Body of pancreas (tissue), 4 donors: Measurements from ENCODE around the gene GPR35. TPM values are rescaled to one million over a fixed set of nuclear protein-coding genes. Genes with fewer than 3 reads are reported as not detected.

Experiments used
- ATAC-seq: fragments of 150-250 bp; one replicate; pipeline ENCODE4 v1.9.1; 2016
- DNase-seq, 4 donors: peaks; one replicate each; pipeline ENCODE4 v3.0.0-alpha.2; 2019
- H3K27ac ChIP-seq, 4 donors: fragments of 200-600 bp; sonication (generic); 1 replicate in 3 of 4; 2 replicates in 1 of 4; pipeline versions ENCODE4 v1.5.1 to v1.6.1; 2016 to 2019; ENCODE audit warnings: mild to moderate bottlenecking in 1 of 4, mixed read lengths in 1 of 4, moderate library complexity in 1 of 4
- H3K27me3 ChIP-seq, 2 donors: fragments of 200-600 bp; sonication (generic); one replicate each; pipeline ENCODE4 v1.6.0; 2016; ENCODE audit warnings: mild to moderate bottlenecking in 1 of 2
- H3K36me3 ChIP-seq, 2 donors: fragments of 200-600 bp; sonication (generic); replicated peaks in 1 of 2; 2 replicates each; pipeline ENCODE4 v1.5.1; 2016; ENCODE audit warnings: low read depth in 2 of 2; ENCODE audit not compliant: insufficient read depth in 1 of 2
- H3K4me1 ChIP-seq: fragments of 200-600 bp; sonication (generic); one replicate; pipeline ENCODE4 v1.6.0; 2016
- H3K4me3 ChIP-seq, 2 donors: fragments of 200-600 bp; sonication (generic); 1 replicate in 1 of 2; 2 replicates in 1 of 2; pipeline ENCODE4 v1.5.1; 2016 to 2019
- H3K9me3 ChIP-seq, 3 donors: fragments of 200-600 bp; sonication (generic); 1 replicate in 2 of 3; 2 replicates in 1 of 3; pipeline ENCODE4 v1.5.1; 2016
- CTCF ChIP-seq, 7 experiments: fragments of 450-650 bp in 4 of 7; fragments of 200-600 bp in 3 of 7; sonication (generic) in 3 of 7; IDR thresholded peaks; one replicate each; pipeline ENCODE4 v1.5.1; 2016 to 2019; ENCODE audit warnings: antibody characterized with exemption in 7 of 7
- POLR2A ChIP-seq, 3 donors: fragments of 450-650 bp; IDR thresholded peaks; one replicate each; pipeline ENCODE4 v1.6.1; 2016; ENCODE audit warnings: antibody characterized with exemption in 3 of 3, mild to moderate bottlenecking in 2 of 3
- WGBS, 2 donors: methylation state at CpG; one replicate each; pipeline ENCODE4 v1.1.5; 2017; 5-methylcytosine and 5-hydroxymethylcytosine counted together
- intact Hi-C: fragments of 100-400 bp; cut with DNase I; formaldehyde crosslinking; loops from one replicate; pipeline ENCODE4 v1.15.1; 2023
- total RNA-seq, 2 donors: library from RNA; depleted of rRNA; stranded (reverse); fragments of >200 nt; gene quantifications; one replicate each; pipeline ENCODE4 v1.1.0, GENCODE V29; 2016

Gene GPR35
- total RNA-seq, 2 donors from 2014 or later: 0.33 to 3.4 TPM

GRCh38 chr2:240603846-240604245 lies 21.4 kb upstream of the GPR35 start:
- ATAC-seq (no peak), DNase-seq (no peak)
- peaks cover 9% of the 10 kb centered on the region for H3K4me1 ChIP-seq
- no peak overlapping the region for H3K4me3 ChIP-seq
- 40 to 89% methylated on average over 1 to 10 of the region's 10 CpGs for WGBS, 2 donors
- H3K9me3 ChIP-seq: no peaks in the 10 kb centered on the region
- H3K36me3 ChIP-seq: peaks cover 0 to 1% of the 10 kb centered on the region in 2 donors
- no peaks in the 10 kb centered on the region for H3K27me3 ChIP-seq
- no peak for TF ChIP-seq POLR2A (IDR thresholded peaks at IDR 0.05)
- TF ChIP-seq CTCF (IDR thresholded peaks at IDR 0.05): no peak
- no peak overlapping the region for H3K27ac ChIP-seq
- intact Hi-C loops: no loop called here

- ATAC-seq (peak; percentile 85), DNase-seq (peak; percentile 73 to 85 (median 79))
- intact Hi-C loops: no loop called here
- Histone ChIP-seq H3K27ac (peak overlapping the region in 1 of 4 donors; percentile 47), H3K9me3 (no peaks in the 10 kb centered on the region), H3K36me3 (no peaks in the 10 kb centered on the region), H3K4me1 (peaks cover 9% of the 10 kb centered on the region), H3K4me3 (no peak overlapping the region), H3K27me3 (no peaks in the 10 kb centered on the region)
- WGBS, 2 donors: 29 to 36% methylated on average over 7 to 11 of the region's 11 CpGs
- no peak for TF ChIP-seq POLR2A (IDR thresholded peaks at IDR 0.05)
- TF ChIP-seq CTCF (IDR thresholded peaks at IDR 0.05): peak; percentile 19 to 71 (median 62)
These were observed 20.9 kb upstream of the GPR35 start for GRCh38 chr2:240604291-240604938.

GRCh38 chr2:240604939-240605716 lies 20.2 kb upstream of the GPR35 start:
- WGBS, 2 donors: 77 to 89% methylated on average over 14 to 19 of the region's 19 CpGs
- peak overlapping the region in 1 of 4 donors; percentile 47 for H3K27ac ChIP-seq
- peaks cover 9% of the 10 kb centered on the region for H3K4me1 ChIP-seq
- ATAC-seq: no peak
- H3K4me3 ChIP-seq: no peak overlapping the region
- TF ChIP-seq CTCF (IDR thresholded peaks at IDR 0.05) (no peak), POLR2A (IDR thresholded peaks at IDR 0.05) (no peak)
- H3K27me3 ChIP-seq: no peaks in the 10 kb centered on the region
- intact Hi-C loops: no loop called here
- peak in 1 of 4 donors; percentile 10 for DNase-seq
- no peaks in the 10 kb centered on the region for H3K9me3 ChIP-seq
- H3K36me3 ChIP-seq: no peaks in the 10 kb centered on the region

- peaks cover 9% of the 10 kb centered on the region for H3K4me1 ChIP-seq
- no peak overlapping the region for H3K27ac ChIP-seq
- ATAC-seq (no peak), DNase-seq (peak in 2 of 4 donors; percentile 0 to 4)
- intact Hi-C loops: no loop called here
- no peak overlapping the region for H3K4me3 ChIP-seq
- whole genome bisulfite sequencing, 2 donors: 88 to 92% methylated on average over 3 to 12 of the region's 12 CpGs
- no peaks in the 10 kb centered on the region for H3K27me3 ChIP-seq
- TF ChIP-seq POLR2A (IDR thresholded peaks at IDR 0.05) (no peak), CTCF (IDR thresholded peaks at IDR 0.05) (no peak)
- no peaks in the 10 kb centered on the region for H3K9me3 ChIP-seq
- H3K36me3 ChIP-seq: no peaks in the 10 kb centered on the region
These were observed 19.2 kb upstream of the GPR35 start for GRCh38 chr2:240605867-240606743.
